NB4 (cell line): ENCODE data around the gene RPS6KA6.

Experiments
- DNase-seq: peaks from one replicate; pipeline ENCODE4 v3.0.0; 2010; ENCODE audit warnings: low read depth
- H3K4me3 ChIP-seq: one replicate; pipeline ENCODE4 v1.5.1; 2011; ENCODE audit warnings: mild to moderate bottlenecking, low read depth, low read length, moderate library complexity
- MAX ChIP-seq: IDR thresholded peaks from 2 replicates; pipeline ENCODE4 v1.6.1; 2011; ENCODE audit warnings: low read depth, low read length
- MYC ChIP-seq: IDR thresholded peaks from 2 replicates; pipeline ENCODE4 v1.6.1; 2011; ENCODE audit warnings: low read depth, low read length
- POLR2A ChIP-seq: IDR thresholded peaks from 2 replicates; pipeline ENCODE4 v1.6.1; 2011; ENCODE audit warnings: mild to moderate bottlenecking; ENCODE audit not compliant: insufficient read length; ENCODE audit errors: extremely low read depth
- TF ChIP-seq, protein P1 (sequence below): IDR thresholded peaks from one replicate; pipeline ENCODE4 v1.5.1; 2012; ENCODE audit warnings: low read depth, low read length

Gene RPS6KA6

GRCh38 chrX:84175958-84176357 lies 12.0 kb downstream of the RPS6KA6 start:
- TF ChIP-seq MYC (no peak), POLR2A (no peak), MAX (no peak)
- TF ChIP-seq, protein P1, sequence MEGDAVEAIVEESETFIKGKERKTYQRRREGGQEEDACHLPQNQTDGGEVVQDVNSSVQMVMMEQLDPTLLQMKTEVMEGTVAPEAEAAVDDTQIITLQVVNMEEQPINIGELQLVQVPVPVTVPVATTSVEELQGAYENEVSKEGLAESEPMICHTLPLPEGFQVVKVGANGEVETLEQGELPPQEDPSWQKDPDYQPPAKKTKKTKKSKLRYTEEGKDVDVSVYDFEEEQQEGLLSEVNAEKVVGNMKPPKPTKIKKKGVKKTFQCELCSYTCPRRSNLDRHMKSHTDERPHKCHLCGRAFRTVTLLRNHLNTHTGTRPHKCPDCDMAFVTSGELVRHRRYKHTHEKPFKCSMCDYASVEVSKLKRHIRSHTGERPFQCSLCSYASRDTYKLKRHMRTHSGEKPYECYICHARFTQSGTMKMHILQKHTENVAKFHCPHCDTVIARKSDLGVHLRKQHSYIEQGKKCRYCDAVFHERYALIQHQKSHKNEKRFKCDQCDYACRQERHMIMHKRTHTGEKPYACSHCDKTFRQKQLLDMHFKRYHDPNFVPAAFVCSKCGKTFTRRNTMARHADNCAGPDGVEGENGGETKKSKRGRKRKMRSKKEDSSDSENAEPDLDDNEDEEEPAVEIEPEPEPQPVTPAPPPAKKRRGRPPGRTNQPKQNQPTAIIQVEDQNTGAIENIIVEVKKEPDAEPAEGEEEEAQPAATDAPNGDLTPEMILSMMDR = no peak
- H3K4me3 ChIP-seq = no peak overlapping the region
- no peak for DNase-seq

- TF ChIP-seq MAX (no peak), POLR2A (no peak)
- DNase-seq = no peak
- no peak overlapping the region for H3K4me3 ChIP-seq
These were observed 12.7 kb downstream of the RPS6KA6 start for GRCh38 chrX:84175274-84175673.

GRCh38 chrX:84174348-84174747 lies 13.7 kb downstream of the RPS6KA6 start:
- DNase-seq = no peak
- H3K4me3 ChIP-seq = no peak overlapping the region
- TF ChIP-seq POLR2A (no peak), MAX (no peak), MYC (no peak)
- TF ChIP-seq, protein P1 = no peak

DNA sequence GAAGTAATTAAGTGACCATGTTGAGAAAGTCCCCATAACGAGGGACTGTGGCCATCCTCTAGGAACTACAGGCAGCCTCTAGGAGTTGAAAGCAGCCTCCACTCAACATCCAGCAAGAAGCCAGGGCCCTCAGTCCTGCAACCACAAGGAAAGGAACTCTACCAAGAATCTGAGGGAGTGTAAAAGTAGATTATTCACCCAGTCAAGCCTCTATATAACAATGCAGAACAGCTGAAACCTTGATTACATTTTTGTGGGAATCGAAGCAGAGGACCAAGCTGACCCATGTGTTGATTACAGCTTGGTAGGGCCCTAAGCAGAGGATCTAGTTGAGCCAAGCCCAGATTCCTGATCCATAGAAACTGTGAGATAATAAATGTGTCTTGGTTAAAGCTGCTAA lies 17.1 kb downstream of the RPS6KA6 start:
- H3K4me3 ChIP-seq = no peak overlapping the region
- DNase-seq = no peak
- TF ChIP-seq POLR2A (no peak), MYC (no peak), MAX (no peak)
- TF ChIP-seq, protein P1 = no peak

- no peak for DNase-seq
- TF ChIP-seq POLR2A (no peak), MAX (no peak), MYC (no peak)
- no peak overlapping the region for H3K4me3 ChIP-seq
These were observed 19.4 kb downstream of the RPS6KA6 start for GRCh38 chrX:84168574-84168973.

DNA sequence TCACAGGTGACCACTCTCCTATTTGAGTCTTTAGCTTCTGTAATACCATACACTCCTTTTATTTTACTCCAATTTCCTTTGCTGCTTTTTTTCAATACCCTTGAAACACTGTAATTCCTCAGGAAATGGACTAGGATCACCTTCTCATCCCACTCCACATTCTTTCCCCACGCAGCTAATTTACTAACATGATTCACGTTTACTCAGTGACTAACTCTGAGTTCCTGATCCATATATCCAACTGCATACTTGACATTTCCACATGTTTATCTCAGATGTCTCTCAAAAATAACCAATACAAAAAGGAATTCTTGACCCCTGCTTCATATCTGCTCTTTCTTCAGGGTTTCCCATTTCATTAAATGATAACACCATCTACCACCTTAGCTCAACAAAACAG lies 19.9 kb downstream of the RPS6KA6 start:
- no peak for DNase-seq
- no peak overlapping the region for H3K4me3 ChIP-seq
- TF ChIP-seq MAX = no peak
- no peak for TF ChIP-seq MYC
- TF ChIP-seq, protein P1 = no peak
- no peak for TF ChIP-seq POLR2A

DNA sequence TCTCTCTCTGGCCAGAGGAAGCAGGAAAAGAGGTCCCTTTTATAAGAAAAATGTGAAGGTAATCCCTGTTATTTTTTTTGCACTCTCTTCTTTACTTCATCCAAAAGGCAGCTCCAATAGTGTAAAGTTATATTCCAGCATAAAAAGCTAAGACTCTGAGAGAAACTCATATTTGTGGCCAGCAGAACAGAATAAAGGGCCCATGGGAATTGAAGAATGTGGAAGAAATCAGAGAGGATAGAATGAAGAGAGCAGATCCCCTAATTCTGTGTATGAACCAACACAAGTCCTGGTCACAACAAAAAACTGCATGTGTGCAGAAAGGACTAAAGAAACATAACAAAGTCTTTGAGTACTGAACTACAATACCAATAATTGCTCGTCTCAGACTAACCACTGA lies 22.3 kb downstream of the RPS6KA6 start:
- DNase-seq = no peak
- H3K4me3 ChIP-seq = no peak overlapping the region
- no peak for TF ChIP-seq POLR2A
- TF ChIP-seq MAX = no peak
- TF ChIP-seq MYC = no peak
- TF ChIP-seq, protein P1 = no peak
